Activated CD4-positive, alpha-beta T cell treated with anti-CD3 and anti-CD28 coated beads, Interleukin-2, Interleukin-6, amounts not matched to agents 100 ng/mL and 50 ng/mL, durations not matched to agents 16 hours and 8 hours (primary cell): ENCODE results near the gene NSD2.
A peak's percentile ranks its signal among the peaks of the same experiment; 100 is the strongest.

ENCODE experiments used
- DNase-seq: peaks from one replicate; pipeline ENCODE4 v3.0.0-alpha.2; 2020

Gene NSD2

DNA sequence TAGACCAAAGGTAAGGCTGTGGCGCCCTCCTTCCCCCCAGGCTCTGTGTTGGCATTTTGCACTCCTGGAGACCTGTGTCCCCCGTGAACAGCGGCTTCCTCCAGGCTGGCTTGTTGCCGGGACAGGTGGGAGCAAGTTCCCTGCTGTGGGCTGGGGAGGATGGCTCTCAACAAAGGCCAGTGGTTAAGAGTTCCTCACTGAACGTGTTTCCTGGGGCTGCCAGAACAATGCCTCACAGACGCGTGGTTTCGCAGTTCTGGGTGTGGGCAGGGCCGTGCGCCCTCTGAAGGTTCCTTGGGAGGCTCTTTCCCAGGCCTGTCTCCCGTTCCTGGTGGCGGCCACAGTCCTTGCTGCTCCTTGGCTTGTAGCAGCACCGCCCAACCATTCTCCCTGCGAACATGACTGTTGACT is 104.2 kb downstream of the NSD2 start:
- no peak for DNase-seq

DNA sequence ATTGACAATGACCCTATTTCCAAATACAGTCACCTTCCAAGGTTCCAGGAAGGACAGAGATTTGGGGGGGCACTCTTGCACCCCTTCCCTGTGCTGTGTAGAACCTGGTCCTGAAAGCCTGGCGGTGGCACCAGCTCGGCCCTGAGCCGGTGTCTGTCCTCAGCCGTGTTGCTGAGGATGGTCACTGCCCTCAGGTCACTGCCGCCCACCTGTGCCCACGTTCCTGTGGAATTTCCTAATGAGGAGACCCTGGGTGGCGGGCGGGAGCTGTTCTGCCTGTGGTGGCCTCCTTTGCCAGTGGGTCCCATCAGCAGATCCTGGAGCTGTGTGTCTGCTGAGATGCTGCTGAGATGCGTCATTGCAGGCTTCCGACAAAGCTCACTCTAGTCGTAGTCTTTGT is 104.7 kb downstream of the NSD2 start:
- DNase-seq: no peak

DNA sequence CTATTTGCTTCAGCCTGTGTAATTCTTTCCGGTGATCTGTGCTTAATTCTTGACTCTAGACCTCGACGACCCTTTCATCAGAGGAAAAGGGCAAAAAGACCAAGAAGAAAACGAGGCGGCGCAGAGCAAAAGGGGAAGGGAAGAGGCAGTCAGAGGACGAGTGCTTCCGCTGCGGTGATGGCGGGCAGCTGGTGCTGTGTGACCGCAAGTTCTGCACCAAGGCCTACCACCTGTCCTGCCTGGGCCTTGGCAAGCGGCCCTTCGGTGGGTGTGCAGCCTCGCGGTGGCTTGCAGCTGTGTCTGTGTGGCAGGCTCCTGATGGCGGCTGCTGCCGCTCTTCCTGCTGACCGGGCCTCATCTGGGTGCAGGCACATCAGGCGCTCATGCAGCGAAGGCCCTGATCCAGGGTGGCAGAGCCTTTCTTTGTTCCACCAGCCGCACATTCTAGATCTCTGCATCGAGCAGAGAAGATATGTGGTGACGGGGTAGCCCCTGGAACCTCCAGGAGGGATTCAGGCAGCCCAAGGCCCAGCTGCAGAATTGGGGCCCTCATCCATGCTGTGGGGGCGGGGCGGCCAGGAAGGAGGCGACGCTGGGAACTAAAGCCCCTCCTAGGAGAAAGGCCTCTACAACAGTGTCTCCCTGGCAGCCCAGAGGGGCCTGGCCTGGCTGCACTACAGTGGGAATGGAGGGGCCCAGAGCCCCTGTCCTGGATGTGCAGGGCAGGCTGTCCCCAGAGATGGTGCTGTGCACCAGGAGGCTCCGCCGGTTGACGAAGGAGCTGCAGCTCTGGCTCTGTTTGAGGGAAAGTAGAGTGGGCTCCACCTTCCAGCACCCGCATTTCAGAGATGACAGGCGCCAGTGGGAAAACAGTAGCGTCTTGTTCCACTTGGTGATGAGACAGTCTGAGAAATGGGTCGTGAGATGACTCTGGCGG is 105.5 kb downstream of the NSD2 start:
- no peak for DNase-seq

DNA sequence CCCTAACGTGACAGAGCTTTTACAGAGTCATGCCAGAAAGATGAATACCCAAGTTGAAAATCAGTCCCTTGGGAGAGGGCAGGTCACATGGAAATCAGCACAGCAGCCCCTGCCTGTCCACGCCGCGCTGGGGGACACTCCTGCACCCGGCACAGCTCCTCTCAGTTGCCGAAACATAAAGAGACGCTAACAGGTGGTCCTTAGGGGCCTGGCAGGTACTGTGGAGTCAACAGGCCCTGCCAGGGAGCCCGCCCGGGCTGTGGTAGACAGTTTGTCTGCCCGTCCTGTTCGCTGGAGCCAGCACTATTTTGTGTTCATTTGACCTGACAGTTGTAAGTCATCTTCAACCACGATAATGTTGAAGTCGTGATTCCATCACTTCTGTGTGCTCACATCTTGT is 107.0 kb downstream of the NSD2 start:
- DNase-seq: no peak

DNA sequence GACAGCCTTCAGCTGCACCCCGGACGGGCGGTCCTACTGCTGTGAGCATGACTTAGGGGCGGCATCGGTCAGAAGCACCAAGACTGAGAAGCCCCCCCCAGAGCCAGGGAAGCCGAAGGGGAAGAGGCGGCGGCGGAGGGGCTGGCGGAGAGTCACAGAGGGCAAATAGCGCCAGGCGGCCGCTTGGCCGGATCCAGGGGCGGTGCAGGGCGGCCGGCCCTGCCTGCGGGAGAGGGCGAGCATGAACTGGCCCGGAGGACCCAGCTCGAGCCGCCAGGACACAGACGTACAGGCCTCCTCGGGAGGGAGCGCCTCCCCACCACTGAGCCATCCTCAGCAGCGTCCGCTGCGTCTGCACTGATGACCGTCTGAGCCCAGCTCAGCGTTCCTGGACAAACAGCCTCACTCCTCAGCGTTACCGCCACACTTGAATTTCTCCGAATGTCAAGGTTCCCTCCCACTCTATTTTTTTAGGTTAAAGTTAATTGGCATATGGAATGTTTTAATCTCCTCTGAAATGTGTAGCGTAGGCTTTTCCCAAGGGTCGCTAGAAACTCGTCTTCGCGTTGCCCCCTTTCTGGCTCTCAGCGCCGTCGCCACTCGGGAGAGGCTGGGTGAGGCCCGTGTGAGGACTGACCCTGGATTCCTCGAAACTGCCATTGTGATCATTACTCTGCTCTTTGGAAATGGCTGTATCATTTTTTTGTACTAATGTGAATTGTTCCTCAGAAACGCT is 107.7 kb downstream of the NSD2 start:
- no peak for DNase-seq

DNA sequence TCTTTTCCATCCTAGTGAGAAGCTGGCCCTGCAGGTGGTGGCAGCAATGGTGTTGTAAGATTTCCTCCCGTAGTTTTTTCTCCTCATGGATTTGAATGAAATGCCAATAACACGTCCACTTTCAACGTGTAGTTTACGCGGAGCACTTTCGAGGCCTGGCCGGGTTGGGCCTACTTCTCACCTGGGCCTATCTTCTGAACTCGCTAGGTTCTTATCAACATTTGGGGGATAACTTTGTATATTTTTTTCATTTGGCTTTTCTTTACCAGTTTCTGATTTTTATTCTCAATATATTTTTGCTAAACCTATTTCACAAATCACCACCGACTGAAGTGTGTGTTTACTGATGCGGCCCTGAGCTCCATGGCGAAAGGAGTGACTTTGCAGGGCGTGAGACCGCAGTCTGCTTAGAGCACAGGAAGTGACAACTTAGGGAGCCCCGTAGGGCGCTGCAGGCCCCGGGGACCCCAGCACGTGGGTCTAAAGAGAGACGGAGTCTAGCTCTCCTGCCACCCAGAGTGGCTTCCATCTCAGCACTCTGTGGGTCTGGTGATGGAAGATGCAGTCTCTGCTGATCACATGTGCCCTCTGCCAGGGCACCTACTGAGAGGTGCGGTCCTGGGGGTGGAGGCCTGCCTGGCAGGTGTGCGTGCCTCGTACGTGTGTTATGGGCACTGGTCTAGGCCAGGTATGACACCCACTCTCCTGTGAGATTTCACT is 108.4 kb downstream of the NSD2 start:
- DNase-seq: no peak

DNA sequence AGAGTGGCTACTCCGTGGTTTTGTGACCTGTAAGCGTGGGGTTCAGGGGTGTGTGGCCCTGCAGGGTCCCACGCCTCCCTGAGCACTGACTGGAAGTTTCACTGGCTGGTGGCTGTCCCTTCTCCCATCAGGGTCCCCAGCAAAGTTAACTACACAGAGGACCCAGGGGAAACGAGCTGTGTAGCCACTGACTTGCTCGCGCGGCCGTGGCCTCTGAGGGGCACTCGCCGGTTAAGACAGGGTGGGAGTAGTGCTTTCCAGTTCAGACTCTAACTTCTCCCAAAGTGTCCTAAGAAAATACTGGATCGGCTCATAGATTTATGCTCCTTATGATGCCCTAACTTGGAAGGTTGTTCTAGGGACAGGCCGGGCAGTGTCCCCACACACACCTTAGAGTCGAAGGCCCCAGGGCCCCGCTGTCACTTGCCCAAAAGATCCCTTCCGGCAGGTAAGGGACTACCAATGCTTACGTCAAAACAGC is 109.4 kb downstream of the NSD2 start:
- DNase-seq: no peak

DNA sequence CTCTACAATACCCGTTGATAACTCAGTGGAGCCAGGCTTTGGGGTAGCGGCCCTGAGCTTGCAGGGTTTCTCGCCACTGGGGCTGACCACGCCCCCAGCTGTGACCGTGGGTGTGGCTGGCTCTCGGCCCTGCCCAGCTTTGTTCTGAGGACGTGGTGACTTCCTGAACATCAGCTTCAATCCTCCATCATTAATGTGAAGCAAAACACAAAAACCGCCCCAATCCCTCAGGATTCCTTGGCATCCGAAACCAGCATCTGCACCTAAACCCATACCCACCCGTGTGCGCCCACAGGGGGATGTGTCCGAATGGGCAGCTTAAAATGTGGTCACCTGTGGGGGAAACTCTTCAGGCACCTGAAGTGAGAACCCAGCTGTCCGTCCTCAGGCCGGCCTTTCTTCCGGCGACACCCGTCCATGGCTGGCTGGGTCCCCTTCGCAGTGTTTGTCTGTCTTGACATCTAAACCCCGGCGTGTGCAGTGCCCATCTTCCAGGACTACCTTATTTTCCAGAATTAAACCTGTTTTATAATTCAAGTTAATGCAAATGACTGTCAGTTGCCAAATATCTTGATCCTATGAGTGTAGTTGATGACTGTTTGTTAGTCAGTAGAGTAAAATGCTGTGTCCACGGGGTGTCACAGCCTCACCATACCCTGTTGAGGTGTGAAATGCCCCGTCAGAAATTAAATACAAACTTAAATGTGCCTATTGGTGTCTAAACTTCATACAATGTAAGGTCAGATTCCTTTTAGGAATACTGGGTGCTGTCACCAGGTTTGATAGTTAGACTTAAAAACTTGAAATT is 110.3 kb downstream of the NSD2 start:
- peak; percentile 22 for DNase-seq

DNA sequence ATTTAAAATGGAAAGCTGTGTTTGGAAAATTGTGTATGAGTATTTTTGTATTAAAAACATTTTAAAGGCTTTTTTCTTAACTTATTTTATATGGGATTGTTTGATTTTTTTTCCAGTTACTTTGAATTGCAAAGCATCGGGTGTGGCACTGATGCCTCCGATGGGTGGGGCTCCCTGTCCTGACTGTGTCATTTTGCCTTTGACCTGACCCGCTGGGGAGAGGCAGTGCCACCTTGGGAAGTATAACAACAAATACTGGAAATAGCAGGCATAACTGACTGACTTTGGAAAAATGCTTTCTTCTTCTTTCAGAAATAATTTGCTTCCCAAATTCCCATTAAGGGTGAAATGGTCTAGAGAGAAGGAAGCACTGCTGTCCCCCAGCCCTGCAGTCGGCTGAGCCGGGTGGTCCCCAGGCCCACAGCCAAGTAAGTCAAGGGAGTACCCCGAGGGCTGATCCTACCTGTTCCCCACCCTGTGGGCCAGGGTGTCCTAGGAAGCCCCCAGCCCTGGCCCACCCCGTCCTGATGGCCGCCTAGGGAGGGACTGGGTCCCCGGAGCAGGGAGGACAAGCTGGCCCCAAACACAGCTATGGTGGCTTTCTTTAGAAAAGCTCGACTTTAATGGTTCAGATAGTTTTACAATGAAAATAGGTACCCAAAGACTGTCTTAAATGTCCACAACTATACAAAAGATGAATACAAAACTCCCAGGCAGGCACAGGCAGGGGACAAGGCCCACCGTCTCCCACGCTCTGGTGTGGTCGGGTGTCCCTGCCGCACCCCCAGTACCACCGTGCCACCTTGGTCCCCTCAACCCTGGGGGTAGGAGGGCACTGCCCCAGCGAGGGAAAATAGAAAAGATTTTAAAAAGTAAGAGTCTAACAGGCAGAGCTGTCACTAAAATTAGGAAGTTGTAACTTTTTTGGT is 111.2 kb downstream of the NSD2 start:
- DNase-seq: no peak

DNA sequence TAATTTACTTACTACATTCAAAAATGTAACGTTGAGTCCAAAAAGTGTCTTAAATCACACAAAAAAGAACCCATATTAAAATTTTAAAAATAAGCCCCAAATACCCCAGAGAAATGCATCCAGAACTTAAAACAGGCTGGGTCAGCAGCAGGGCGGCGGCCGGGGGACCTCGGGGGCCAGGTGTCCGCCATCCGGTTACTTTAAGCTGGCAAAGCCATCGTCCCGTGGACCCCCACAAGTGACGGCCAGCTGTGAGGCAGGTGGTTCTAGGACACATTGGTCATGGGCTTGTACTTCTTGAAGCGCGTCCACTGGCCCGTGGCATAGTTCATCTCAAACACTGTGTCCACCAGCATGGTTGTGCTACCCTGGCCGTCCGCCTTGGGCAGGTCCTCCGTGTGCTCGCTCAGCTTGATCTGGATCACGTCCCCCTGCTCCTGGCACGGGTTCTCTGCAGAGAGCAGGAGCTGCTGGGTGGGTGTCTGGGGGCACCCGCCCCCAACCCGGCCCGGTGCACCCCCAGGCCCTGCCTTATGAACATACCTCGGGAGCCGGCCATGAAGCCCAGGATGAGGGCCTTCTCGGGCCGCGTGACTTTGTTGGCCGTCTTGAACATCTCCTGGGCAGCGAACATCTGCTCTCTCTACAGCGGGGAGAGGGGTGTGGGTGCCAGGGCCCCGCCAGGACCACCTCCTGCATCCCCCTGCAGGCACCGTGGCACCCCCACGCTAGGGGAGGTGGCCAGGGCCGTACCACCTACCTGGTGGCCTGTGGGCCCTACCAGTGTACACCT is 112.1 kb downstream of the NSD2 start:
- no peak for DNase-seq

DNA sequence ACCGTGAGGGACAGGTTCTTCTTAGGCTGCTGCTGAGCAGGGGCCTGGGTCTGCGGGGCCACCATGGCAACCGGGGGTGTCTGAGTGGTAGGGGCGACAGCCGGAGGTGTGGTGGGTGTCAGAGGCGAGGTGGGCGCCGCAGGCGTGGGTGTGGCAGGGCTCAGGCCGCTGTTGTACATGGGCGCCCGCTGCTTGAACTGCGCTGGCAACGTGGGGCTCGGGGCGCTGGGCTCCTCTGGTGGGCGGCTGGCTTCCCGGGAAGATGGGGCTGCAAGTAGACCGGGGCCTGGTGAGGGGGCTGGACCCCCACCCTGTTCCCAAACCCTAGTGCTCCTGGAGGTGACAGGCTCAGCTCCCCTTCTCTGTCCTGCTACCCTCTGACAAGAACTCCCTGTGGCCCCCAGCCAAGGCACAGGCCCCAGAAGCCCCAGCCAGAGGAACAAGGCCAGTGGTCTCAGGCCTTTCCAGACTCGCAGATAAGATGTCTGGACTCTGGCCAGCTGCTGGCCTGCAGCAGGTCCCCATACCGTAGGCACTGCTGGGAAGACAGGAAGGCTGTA is 112.7 kb downstream of the NSD2 start:
- DNase-seq: no peak

DNA sequence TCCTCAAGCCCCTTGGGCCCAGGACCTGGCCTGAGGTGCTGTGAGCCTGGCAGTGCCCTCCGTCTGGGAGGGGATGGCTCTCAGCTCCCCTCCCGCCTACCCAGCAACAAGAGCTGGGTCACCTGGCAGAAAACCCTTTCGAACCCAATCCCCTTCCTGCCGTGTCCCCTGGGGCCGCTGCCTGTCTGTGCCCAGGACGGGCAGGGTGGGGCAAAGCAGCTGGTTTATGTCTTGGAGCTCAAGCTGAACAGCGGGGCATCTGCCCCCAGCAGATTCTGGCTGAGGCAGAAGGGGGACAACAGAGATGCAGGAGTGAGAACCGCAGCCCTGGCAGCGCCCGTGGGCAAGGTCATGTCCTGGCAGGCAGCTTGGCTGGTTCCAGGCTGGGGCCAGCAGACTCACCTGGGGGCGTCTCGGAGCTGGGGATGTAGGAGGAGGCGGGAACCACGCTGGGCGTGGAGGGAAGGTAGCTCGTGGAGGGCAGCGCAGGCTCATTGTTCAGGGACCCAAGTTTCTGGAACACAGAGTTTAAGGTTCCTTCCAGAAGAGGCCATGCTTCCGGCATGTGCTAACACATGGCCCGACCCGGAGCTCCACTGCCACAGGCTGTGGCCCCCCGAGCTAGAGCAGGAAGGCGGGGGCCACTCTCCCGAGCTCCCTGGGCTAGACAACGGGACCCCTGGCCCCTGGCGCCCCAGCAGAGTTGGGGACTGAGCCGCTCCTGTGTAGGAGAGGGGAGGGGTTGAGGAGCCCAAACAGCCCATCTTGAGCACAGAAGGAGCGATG is 113.4 kb downstream of the NSD2 start:
- no peak for DNase-seq

DNA sequence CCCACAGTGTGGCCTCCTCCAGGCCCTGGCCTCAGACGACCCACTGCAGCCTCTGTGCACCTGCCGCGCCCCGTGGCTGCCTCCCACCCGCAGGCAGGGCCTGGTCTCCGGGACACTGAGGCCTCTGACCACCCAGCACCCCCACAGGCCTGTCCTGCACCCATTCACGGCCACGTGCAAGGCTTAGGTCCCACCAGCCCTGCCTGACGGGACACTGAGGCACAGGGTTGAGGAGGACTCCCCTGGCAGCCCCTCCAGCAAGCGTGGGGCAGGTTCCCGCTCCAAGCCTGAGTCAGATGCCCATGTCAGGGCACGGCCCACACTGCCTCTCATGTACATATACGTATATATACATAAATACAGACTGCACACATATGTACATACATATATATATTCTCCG is 114.1 kb downstream of the NSD2 start:
- no peak for DNase-seq

DNA sequence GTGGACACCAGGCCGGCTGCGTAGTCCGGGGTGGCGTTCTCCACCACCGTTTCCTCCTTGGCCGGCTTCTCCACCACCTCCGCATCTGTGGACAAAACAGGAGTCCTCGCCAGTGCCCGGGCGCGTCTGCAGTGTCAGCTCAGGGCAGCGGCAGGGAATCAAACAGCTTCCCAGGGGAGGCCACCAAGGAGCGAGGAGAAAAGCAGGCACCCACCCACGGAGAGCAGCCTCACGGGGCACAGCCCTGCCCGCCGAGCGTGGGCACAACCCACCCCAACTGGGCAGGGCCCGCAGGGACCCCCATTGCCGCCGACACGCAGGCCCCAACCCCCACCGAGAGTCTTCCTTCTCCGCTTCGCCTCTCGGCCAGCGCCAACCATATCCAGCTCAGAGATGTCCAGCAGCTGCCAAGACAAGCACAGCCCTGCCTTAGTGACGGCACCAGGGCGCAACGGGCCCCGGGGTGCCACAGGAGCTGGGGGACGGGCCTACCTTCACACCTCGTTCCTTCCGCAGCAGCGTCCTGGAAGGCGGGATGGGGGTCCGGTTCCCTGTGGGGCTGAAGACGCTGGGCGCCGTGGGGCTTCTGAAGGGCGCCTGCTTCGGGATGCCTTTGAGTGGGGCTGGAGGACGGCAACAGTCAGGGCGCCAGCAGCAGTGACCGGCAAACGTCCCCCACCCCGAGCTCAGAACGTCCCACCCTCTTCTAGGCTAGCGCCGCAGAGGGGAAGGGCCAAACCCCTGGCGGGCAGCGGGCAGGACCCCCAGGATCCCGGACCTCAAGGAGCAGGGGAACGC is 114.8 kb downstream of the NSD2 start:
- no peak for DNase-seq

DNA sequence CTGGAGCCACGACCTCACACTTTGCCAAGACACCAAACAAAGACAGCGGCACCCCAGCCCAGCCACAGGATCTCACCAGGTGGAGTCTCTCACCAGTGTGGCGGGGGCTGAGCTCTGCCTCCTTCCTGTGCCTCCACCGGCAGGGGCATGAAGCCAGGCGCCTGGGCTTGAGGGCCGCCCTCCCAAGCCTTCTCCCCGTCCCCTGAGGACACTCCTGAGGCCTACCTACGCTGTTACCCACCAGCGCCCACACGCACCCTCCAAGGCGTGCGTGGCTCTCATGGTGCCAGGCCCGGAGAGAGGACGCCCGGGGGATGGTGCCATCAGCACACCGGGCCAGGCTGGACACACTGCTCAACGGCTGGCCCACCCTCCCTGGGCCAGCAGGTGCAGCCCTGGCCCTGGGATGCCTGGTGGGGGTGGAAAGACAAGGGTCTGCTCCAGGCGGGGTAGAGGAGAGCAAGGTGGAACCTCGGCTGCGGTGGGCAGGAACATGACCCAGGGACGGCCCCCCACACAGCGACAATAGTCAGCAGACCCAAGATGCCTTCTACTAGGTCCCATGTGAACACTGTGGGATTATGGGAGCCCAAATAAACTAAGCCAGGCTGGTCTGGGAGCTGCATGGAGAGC is 115.5 kb downstream of the NSD2 start:
- DNase-seq: no peak

DNA sequence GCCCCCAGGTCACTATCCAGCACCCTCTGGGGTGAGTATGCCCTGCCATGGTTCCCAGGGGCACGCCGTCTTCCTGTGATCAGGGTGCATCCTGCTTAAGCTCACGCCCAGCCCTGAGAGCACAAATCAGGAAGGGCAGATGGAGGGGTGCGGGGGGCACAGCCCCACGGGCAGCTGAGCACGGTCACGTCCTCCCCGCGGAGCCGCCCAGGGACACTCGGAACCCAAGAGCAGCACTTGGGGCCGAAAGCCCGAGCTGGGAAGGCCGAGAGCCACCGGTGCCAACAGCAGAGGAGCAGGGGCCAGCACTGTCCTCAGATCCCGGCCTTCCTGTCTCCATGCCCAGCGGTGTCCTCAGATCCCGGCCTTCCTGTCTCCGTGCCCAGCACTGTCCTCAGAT is 116.1 kb downstream of the NSD2 start:
- no peak for DNase-seq

DNA sequence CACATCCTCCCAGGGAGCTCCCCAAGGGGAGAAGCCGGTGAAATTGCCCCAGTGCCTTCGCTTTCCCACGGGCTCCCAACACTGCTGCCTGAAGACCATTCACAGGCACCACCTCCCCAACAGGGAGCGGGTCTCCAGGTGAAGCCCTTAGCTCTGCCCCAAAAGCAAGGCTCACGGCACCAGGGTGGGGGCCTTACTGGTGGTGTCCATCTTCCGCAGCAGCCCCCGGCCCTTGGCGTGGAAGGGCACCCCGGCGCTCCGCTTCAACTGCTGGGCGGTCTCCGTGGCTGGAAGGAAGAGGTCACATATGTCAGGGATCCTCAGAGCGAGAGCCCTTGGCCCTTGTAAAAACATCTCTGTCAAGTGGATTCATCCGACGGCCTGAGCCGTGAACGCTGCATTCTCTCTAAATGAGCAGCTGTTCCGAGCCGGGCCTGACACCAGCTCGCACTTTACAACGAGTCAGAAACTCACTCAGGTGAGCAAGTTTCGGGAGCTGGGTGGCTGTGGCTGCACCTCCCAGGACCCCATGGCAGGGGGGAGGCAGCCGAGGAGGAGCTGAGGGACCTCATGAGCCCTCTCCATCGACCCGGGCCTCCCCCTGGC is 116.6 kb downstream of the NSD2 start:
- no peak for DNase-seq

DNA sequence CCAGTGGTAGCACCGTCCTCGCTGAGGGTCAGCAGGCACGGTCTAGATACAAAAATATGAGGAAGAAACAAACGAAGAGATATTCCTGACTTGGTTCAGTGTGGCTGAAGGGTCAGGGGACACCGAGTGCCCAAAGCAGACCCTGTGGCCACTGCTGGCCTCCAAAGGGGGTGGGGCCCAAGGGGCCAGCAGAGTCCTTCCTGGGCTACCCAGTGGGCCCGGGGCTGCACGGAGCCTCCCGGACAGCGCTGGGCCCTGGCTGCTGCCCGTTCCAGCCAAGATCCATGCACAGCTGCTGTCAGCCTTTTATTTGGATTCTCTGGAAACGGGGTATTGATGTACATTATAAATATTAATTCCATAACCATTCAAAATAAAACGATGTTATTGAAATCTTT is 117.1 kb downstream of the NSD2 start:
- DNase-seq: no peak
